Measurements from ENCODE around the gene DUOXA2.
"Not testable (repeated sequence)": the region's sequence is repeated elsewhere in the genome, so short reads cannot be mapped to it uniquely, and the experiment has no call there.

The DUOXA2 gene

GRCh38 chr15:45097466-45097865, 16.7 kb upstream of the DUOXA2 start:
- FAIRE-seq: no peak

DNA sequence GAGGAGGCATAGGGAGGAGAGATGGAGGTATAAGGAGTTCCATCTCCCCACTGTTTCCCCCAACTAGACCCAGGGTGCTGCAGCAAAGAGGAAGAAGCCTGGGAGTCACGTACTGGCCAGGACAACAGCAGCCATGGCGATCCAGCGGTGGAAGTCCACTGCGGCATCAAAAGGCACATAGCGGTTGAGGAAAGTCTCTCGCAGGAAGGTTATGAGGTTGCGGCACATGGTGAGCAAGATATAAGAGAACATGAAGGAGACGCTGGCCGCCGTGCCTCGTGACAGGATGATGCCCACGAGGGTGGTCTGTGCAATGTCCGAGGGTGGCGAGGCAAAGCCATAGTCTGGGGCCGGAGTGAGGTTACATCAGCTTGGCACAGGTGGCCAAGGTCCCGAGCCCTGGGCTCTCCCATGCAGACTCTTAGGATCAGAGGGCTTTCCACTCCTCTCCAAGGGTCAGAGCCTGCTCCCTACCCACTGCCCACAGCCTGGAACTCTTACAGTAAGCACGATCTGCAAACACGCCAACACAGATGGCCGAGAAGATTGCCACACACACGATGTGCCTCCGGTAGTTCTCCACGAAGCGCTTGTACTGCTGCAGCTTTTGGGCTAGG, 14.5 kb upstream of the DUOXA2 start:
- FAIRE-seq: no peak

DNA sequence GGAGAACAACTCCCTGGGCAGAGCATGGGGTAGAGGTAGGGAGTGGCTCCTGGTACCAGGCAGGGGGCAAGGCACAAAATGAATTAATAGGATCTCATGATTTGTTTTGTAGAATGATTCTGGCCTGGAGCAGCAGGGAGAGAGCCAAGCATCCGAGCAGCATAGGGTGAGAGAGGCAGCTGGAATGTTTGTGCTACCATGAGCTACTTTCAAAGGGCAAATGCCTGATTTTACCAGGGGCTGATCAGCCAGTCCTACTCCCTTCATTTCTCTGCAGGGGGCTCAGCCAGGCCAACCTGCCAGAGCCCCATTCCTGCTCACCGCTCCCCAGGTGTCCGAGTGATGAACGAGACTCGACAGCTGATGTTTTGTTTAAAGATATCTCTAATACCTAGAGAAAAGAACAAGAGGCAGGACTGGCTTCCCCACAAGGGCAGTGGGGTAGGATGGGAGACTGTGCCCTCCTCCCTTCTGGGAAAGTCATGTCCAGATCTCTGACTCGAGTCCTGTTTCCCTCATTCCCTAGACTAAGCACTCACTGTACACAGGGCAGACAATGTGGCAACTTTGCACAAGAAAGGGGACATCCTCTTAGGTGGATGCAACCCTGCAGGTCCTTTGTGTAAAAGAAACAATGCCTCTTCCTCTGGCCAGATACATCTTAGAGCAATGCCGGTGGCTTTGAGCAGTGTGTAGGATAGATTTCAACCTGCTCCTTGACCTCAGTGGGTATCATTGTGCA, 13.1 kb upstream of the DUOXA2 start:
- no peak for FAIRE-seq

DNA sequence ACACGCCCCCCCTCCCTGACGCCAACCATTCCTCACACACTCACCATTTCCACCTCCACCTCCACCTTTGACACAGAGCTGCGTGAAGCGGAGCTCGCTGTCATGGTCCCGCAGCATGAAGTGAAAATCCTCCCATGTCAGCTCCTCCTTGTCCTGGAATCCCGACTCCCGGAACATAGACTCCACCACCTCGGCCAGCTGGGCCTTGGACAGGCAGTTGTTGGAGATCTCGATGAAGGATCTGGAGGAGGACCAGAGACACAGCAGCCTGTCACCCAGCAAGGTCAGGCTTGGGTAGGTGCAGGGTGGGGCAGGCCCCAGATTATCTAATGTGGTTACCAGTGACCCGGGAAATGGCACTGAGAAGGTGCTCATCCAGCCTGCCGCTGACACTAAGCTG, 12.4 kb upstream of the DUOXA2 start:
- no peak for FAIRE-seq

DNA sequence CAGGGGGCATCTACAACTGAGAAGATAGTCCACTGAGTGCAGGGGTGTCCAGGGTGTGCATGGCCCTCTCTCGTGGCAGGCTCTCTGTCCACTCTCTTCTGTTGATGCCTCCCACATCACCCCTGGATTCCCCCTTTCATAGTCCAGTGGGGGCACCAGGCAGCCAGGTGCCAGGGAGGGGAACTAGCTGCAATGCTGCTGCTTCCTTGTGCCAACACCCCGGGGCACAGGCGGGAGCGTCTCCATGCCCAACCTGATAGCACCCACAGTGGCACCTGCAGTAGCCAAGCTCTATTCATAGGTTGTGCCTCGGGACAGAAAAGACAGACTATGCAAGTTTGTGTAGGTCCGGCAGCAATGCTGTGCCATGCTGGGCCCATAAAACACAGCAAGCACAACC, 11.9 kb upstream of the DUOXA2 start:
- no peak for FAIRE-seq

- not testable (repeated sequence) for FAIRE-seq
These were observed 10.0 kb upstream of the DUOXA2 start for GRCh38 chr15:45104170-45104569.

- no peak for FAIRE-seq
These were observed 8.5 kb upstream of the DUOXA2 start for GRCh38 chr15:45105586-45105985.

- FAIRE-seq: no peak
These were observed 7.9 kb upstream of the DUOXA2 start for GRCh38 chr15:45106002-45106790.

DNA sequence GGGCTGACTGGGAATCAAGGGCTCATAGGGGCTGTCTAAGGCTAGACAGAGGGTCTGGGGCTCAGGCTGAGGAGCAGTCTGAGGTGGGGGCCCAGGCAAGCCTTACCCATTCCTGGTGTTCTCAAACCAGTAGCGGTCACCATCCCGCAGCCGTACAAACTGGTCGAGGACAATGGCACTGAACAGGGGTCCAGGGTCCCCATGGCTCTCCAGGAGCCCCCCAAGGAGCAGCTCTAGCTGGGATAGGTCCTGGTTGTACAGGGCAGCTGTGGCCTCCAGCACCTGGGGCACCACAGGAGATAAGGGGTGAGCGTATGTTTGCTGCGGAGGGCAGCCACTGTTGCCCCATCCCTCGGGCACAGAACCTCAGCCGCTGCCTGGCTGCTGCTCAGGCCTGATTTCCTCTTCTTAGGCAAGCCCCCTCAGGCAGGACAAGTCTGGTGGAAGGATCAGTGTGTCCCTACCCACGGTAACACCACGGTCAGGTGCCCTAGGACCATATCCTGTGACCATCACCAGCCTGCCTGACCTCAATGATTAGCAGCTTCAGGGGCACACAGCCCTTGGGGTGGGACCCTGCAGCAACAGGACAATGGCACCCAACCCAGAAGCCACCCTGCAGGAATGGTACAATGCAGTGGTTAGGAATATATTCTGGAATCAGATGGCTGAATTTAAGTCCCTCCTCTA, 6.0 kb upstream of the DUOXA2 start:
- no peak for FAIRE-seq

GRCh38 chr15:45110256-45110820, 3.8 kb upstream of the DUOXA2 start:
- no peak for FAIRE-seq

DNA sequence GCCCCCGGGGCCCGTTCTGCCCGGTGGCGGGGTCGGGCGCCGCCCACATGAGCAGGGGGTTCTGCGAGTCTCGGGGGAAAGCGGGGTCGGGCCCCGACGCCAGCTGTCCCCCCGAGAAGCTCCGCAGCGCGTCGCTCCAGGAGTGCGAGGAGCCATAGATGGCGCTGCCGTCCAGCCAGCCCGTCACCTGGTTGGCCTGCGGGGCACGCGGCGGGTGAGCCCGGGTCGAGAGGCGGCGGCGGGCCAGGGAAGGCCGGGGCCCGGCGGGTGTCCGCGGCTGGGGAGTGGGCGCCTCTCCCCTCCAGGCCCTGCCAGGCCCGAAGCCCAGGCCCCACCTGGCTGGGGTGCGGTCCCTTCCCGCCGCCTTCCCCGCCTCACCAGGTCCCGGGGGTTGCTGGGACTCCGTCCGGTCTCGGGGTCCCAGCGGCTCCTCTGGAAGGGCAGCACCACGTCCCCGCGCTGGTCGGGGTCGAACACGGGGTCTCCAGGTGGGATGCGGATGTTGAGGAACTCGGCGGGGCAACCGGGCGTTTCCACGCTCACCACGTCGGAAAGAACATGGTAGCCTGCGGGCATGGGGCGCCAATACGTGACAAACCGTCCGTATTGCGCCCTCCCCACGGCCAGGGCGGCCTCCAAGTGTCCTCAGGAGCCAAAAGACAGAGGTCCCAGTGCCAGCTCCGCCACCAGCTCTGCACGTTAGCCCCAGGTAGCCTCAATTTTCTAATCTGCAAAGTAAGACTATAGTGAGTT, 2.6 kb upstream of the DUOXA2 start:
- FAIRE-seq: no peak

DNA sequence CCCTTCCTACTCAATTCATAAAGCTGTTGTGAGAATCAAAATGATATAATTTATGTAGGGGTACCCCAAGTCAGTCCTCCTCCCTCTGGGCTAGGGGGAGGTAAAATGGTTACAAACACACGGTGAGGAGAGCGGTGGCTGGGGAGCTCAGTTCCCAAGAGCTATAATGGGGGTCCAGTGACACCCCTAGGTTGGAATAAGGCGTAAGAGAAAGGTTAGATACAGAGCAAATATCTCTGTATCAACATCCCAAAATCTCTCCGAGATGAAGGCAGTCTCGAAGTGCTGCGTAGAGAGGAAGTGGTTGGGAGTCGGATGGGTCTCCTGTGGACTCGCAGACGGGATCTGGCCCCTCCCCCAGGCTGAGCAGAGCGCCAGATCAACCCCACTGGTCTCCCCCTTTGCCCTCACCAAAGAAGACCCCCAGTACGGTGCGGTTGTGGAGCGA, 2.0 kb upstream of the DUOXA2 start:
- no peak for FAIRE-seq

DNA sequence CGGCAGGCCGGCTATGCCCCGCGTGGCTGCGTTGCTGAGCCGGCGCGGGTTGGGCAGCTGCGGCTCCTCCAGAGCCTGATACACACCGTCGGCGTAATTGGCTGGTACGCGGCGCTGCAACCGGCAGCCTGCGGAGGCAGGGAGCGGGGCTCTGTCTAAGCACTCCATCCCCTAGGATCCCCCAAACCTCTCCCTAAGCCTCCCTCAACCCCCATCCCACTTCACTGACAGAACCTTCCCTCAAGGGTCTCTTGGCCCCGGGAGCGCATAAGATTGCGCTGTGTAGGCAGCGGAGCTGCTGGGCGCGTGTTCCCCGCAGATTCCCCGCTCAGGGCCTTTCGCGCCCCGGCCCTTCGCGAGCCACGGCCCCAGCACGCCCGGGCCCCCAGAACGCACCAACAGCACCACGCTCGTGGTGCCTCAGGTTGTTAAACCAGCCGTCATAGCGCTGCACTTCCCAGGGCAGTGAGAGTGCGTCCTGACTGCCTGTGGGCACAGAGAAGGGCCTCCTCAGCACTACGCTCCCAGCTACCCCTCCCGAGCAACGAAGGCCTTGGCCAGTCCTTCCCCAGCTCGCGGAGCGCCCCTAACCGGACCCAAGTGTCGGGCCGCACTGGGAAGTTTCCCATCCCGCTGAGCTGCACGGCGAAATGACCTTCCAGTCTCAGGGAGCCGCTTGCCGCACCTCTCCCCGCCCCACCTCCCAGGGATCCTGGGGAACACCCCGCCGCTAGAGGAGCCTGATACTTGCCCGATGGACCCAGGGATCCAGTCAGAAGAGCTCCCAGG, 1.3 kb upstream of the DUOXA2 start:
- FAIRE-seq: no peak

DNA sequence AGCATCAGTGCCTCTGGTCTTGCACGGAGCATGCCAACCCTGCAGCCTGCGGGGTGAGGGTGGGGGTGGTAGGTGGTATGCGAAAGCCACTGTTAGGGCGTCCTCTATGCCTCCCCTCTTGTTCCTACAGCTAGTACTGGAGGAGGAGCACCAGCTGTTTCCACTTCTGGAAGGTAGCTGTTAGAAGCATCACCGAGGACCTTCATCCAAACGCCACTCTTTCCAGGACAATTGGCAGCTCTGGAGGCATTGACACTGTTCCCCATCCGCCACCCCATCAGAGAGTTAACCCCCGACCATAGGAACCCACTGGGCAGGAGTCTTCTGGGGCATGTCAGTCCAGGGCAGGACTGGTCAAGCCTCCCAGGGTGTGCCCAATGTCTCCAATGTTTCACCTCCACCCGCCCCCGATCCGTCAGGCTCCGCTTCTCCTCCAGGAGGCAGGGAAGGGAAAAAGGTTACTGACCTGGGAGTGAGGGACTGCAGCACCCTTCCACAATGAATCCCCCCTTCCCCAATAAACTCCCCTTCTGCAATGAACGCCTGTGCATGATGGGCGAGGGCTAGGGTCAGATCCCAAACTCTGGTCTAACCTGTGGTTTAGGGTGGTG, 641 bp upstream of the DUOXA2 start:
- FAIRE-seq: no peak

GRCh38 chr15:45114751-45115085, 592 bp downstream of the DUOXA2 start:
- no peak for FAIRE-seq

GRCh38 chr15:45115312-45115820, 1.2 kb downstream of the DUOXA2 start:
- no peak for FAIRE-seq

GRCh38 chr15:45116006-45116481, 1.9 kb downstream of the DUOXA2 start:
- FAIRE-seq: no peak

- no peak for FAIRE-seq
These were observed 2.6 kb downstream of the DUOXA2 start for GRCh38 chr15:45116482-45117307.

GRCh38 chr15:45117308-45118130, 3.4 kb downstream of the DUOXA2 start:
- FAIRE-seq: no peak
